OCI-LY1 (cell line): ENCODE measurements around the gene FEM1A.

ENCODE experiments used
- H2AFZ ChIP-seq: fragments of 200-600 bp; sonication (generic), shearing (Covaris generic); 2 replicates; pipeline ENCODE4 v1.6.0; 2014; ENCODE audit warnings: antibody characterized with exemption, mild to moderate bottlenecking, low read length
- H3F3A ChIP-seq: fragments of 200-600 bp; sonication (generic), shearing (Covaris generic); 2 replicates; pipeline ENCODE4 v1.6.0; 2014; ENCODE audit warnings: mild to moderate bottlenecking, antibody characterized with exemption, low read length, moderate library complexity; ENCODE audit not compliant: insufficient read depth
- H3K27ac ChIP-seq: fragments of 200-600 bp; sonication (generic); 2 replicates; pipeline ENCODE4 v1.5.1; 2014; ENCODE audit warnings: low read length, mixed run types, mild to moderate bottlenecking, low read depth; ENCODE audit not compliant: poor library complexity, severe bottlenecking
- H3K27me3 ChIP-seq: fragments of 200-600 bp; sonication (generic); 2 replicates; pipeline ENCODE4 v1.6.0; 2014; ENCODE audit warnings: antibody characterized with exemption, mild to moderate bottlenecking, low read length, moderate library complexity; ENCODE audit not compliant: insufficient read depth
- H3K36me3 ChIP-seq: fragments of 200-600 bp; sonication (generic); 2 replicates; pipeline ENCODE4 v1.6.1; 2014; ENCODE audit warnings: mild to moderate bottlenecking, antibody characterized with exemption, low read length, moderate library complexity, mixed read lengths; ENCODE audit not compliant: insufficient read depth
- H3K4me1 ChIP-seq: fragments of 200-600 bp; sonication (generic); 2 replicates; pipeline ENCODE4 v1.5.1; 2014; ENCODE audit warnings: mild to moderate bottlenecking, low read length, moderate library complexity; ENCODE audit not compliant: insufficient read depth, severe bottlenecking
- H3K4me2 ChIP-seq: fragments of 200-600 bp; sonication (generic), shearing (Covaris generic); 2 replicates; pipeline ENCODE4 v1.6.1; 2014; ENCODE audit warnings: low read length
- H3K4me3 ChIP-seq: fragments of 200-600 bp; sonication (generic); 2 replicates; pipeline ENCODE4 v1.5.1; 2014; ENCODE audit warnings: low read length, low read depth, mild to moderate bottlenecking, mixed read lengths; ENCODE audit not compliant: poor library complexity, severe bottlenecking
- H3K79me2 ChIP-seq: fragments of 200-600 bp; shearing (Covaris generic); 2 replicates; pipeline ENCODE4 v1.6.1; 2016; ENCODE audit warnings: mixed run types, low read length, mixed read lengths; ENCODE audit not compliant: insufficient read depth
- H3K9ac ChIP-seq: fragments of 200-600 bp; sonication (generic), shearing (Covaris generic); 2 replicates; pipeline ENCODE4 v1.6.1; 2014; ENCODE audit warnings: mild to moderate bottlenecking, low read length, mixed read lengths
- H3K9me2 ChIP-seq: fragments of 200-600 bp; sonication (generic), shearing (Covaris generic); 2 replicates; pipeline ENCODE4 v1.6.1; 2014; ENCODE audit warnings: low read depth, mild to moderate bottlenecking, low read length, mixed read lengths
- H3K9me3 ChIP-seq: fragments of 200-600 bp; shearing (Covaris generic); 2 replicates; pipeline ENCODE4 v1.6.1; 2014; ENCODE audit warnings: low read length, mixed read lengths
- H4K20me1 ChIP-seq: fragments of 200-600 bp; sonication (generic), shearing (Covaris generic); 2 replicates; pipeline ENCODE4 v1.6.0; 2016; ENCODE audit warnings: mild to moderate bottlenecking, low read length; ENCODE audit not compliant: insufficient read depth
- CTCF ChIP-seq: fragments of 200-600 bp; sonication (generic), shearing (Covaris generic); IDR thresholded peaks from 2 replicates; pipeline ENCODE4 v1.5.1; 2017; ENCODE audit warnings: mild to moderate bottlenecking, antibody characterized with exemption, low read length, moderate library complexity, mixed read lengths
- EZH2 ChIP-seq: fragments of 200-600 bp; sonication (generic), shearing (Covaris generic); IDR thresholded peaks from 2 replicates; pipeline ENCODE4 v1.8.0; 2017; ENCODE audit warnings: borderline replicate concordance, mixed run types, mild to moderate bottlenecking, antibody characterized with exemption, low read length, moderate library complexity, mixed read lengths

FEM1A gene

DNA sequence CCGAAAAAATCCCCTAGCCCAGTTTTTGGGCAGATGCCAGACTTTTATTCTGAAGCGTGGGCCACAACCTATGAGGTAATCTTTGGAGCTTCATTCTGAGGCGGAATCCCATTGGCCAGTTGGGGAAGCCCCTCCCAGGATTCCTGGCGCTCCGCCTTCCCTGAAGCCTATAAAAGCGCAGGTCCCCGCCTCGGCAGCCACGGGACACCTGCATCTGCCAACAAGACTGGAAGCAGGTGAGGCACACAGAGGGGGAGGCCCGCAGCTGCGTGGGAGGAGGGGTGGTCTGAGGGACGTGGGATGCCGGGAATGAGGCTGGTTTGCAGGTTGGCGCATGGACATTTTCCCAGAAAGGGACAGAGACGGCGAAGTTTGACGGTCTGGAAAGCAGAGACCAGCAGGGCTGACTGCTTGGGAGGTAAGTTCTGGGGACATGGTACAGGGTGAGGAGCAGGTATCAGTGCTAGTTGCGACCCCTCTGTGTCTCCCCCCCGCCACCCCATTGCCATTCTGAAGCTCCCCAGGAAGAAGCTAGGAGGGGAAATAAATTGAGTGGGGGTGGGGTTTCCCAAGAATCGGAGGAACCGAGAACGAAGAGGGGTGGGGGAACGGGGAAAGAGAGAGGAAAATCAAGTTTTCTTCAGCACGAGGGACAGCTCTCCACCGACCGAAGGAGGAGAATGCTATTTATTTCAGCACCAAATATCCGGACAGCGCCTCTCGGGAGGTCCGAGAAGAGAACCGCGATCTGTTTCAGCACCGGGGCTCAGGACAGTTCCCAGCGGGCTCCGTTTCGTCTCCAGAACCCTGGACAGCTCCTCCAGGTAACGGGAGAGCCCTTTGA is 22.4 kb upstream of the FEM1A start:
- H3K4me2 ChIP-seq, result no peak overlapping the region
- no peak overlapping the region for H3K4me3 ChIP-seq

DNA sequence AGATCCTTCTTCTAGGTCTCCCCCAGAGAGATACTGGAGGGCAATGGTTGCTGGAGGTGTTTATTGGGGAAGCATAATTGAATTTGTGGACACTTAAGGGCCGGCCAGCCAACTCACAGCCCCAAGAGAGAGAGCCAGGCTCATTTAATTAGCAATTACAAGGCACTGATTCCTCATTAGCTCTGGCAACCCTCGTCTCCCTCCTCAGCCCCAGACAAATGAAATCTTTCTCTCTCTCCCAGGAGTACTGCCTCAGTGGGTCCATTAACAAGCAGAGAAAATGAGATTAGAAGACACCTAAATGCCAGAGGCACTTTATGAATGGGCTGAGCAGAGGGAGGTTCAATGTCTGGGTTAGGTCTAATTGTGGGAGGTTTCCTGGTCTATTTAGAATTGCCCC is 19.0 kb upstream of the FEM1A start:
- Histone ChIP-seq H3K4me1 (no peaks in the 10 kb centered on the region), H3K27ac (no peak overlapping the region)
- TF ChIP-seq CTCF (no peak), EZH2 (no peak)

More for the DNA sequence above, 22.4 kb upstream of the FEM1A start:
- H3K9me2 ChIP-seq, result no peaks in the 10 kb centered on the region
- H3F3A ChIP-seq, result no peaks in the 10 kb centered on the region
- H4K20me1 ChIP-seq, result no peaks in the 10 kb centered on the region
- no peaks in the 10 kb centered on the region; the same call in 1 of the 2 replicates for H3K27me3 ChIP-seq
- H3K9me3 ChIP-seq, result no peaks in the 10 kb centered on the region
- no peaks in the 10 kb centered on the region for H3K4me1 ChIP-seq
- H3K27ac ChIP-seq, result no peak overlapping the region
- no peak overlapping the region for H2AFZ ChIP-seq
- no peaks in the 10 kb centered on the region for H3K36me3 ChIP-seq
- no peak for TF ChIP-seq EZH2
- TF ChIP-seq CTCF, result no peak
- no peak overlapping the region for H3K9ac ChIP-seq
- no peaks in the 10 kb centered on the region for H3K79me2 ChIP-seq

DNA sequence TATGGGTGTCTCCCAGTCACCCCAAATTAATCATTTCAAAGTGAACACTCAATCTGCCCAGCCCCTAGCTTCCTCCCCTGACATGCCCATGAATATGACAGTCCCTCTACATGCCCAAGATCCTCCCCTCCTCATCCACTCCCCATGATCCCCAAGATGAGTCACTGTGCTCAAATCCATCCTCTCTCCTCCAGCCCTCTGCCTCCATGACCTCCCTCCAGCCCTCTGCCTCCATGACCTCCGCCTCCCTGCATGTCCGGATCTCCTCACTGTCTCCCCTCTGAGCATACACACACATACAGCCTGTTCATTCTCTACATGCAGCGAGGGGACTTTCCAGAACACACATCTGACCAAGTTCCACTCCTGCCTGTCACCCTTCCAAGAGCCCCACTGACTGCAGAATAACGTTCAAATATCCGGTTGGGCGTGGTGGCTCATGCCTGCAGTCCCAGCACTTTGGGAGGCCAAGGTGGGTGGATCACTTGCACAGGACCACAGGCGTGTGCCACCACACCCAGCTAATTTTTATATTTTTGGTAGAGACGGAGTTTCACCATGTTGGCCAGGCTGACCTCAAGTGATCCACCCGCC is 18.4 kb upstream of the FEM1A start:
- Histone ChIP-seq H4K20me1 (no peaks in the 10 kb centered on the region), H3K27me3 (no peaks in the 10 kb centered on the region), H3K27ac (no peak overlapping the region), H3K9ac (no peak overlapping the region), H3F3A (no peaks in the 10 kb centered on the region), H3K4me2 (no peak overlapping the region), H3K9me2 (no peaks in the 10 kb centered on the region), H3K4me3 (no peak overlapping the region), H3K79me2 (no peaks in the 10 kb centered on the region), H3K4me1 (no peaks in the 10 kb centered on the region), H3K9me3 (no peaks in the 10 kb centered on the region), H3K36me3 (no peaks in the 10 kb centered on the region), H2AFZ (no peak overlapping the region)
- TF ChIP-seq CTCF, result no peak
- no peak for TF ChIP-seq EZH2

More for the DNA sequence above, 19.0 kb upstream of the FEM1A start:
- H3K27me3 ChIP-seq, result no peaks in the 10 kb centered on the region; the same call in 1 of the 2 replicates
- H3F3A ChIP-seq, result no peaks in the 10 kb centered on the region
- no peaks in the 10 kb centered on the region for H3K79me2 ChIP-seq
- H3K9ac ChIP-seq, result no peak overlapping the region
- H3K4me3 ChIP-seq, result no peak overlapping the region
- no peaks in the 10 kb centered on the region for H3K36me3 ChIP-seq
- H4K20me1 ChIP-seq, result no peaks in the 10 kb centered on the region
- no peaks in the 10 kb centered on the region for H3K9me3 ChIP-seq
- no peaks in the 10 kb centered on the region for H3K9me2 ChIP-seq
- H3K4me2 ChIP-seq, result no peak overlapping the region
- H2AFZ ChIP-seq, result no peak overlapping the region
